HEK293 (cell line): Measurements from ENCODE around the gene A1CF.

Experiments used
- CTCF ChIA-PET: fragments of 350-600 bp; formaldehyde crosslinking; extraction: SDS; loops from one replicate; lab custom pipeline; 2021; ENCODE audit warnings: antibody characterized with exemption; lab: Yijun Ruan, JAX
- POLR2A ChIA-PET: fragments of 300-600 bp; formaldehyde crosslinking; extraction: SDS; loops from one replicate; lab custom pipeline; 2020; ENCODE audit warnings: antibody characterized with exemption, inconsistent platforms; lab: Yijun Ruan, JAX
- H3K27ac ChIP-seq: fragments of 200-500 bp; sonication (Bioruptor generic); 2 replicates; pipeline ENCODE4 v1.5.1; 2014; ENCODE audit warnings: low read depth, low read length, control low read depth, inconsistent platforms; ENCODE audit errors: extremely low read depth
- H3K36me3 ChIP-seq, 2 experiments: fragments of 200-500 bp in 1 of 2; sonication (Bioruptor generic) in 1 of 2; 1 replicate in 1 of 2; 2 replicates in 1 of 2; pipeline ENCODE4 v1.5.1; 2014 to 2017; ENCODE audit warnings: inconsistent platforms in 2 of 2, low read length in 2 of 2; ENCODE audit not compliant: control insufficient read depth in 2 of 2, insufficient read depth in 1 of 2
- H3K4me1 ChIP-seq: fragments of 200-500 bp; sonication (Bioruptor generic); 2 replicates; pipeline ENCODE4 v1.5.1; 2014; ENCODE audit warnings: mild to moderate bottlenecking, low read length, inconsistent platforms; ENCODE audit not compliant: control insufficient read depth, insufficient read depth
- H3K4me3 ChIP-seq: 2 replicates; pipeline ENCODE4 v1.5.1; 2011; ENCODE audit warnings: low read depth, mild to moderate bottlenecking, control low read depth, low read length, moderate library complexity
- H3K9me3 ChIP-seq: fragments of 200-500 bp; sonication (Bioruptor generic); 2 replicates; pipeline ENCODE4 v1.5.1; 2014; ENCODE audit warnings: low read depth, low read length, inconsistent platforms; ENCODE audit not compliant: control insufficient read depth, insufficient read depth
- GFI1B ChIP-seq: fragments of 450-650 bp; formaldehyde crosslinking; IDR thresholded peaks from 2 replicates; pipeline ENCODE4 v1.5.1; 2016; ENCODE audit warnings: missing biosample characterization, missing genetic modification characterization
- KLF1 ChIP-seq: fragments of 450-650 bp; formaldehyde crosslinking; IDR thresholded peaks from 2 replicates; pipeline ENCODE4 v1.5.1; 2016; ENCODE audit warnings: missing biosample characterization, missing genetic modification characterization
- KLF8 ChIP-seq: fragments of 450-650 bp; formaldehyde crosslinking; IDR thresholded peaks from 2 replicates; pipeline ENCODE4 v1.5.1; 2016; ENCODE audit warnings: missing biosample characterization, missing genetic modification characterization
- REPIN1 ChIP-seq: fragments of 450-650 bp; formaldehyde crosslinking; IDR thresholded peaks from 2 replicates; pipeline ENCODE4 v1.5.1; 2017; ENCODE audit warnings: missing biosample characterization, missing genetic modification characterization, low read depth
- ZFP3 ChIP-seq: fragments of 450-650 bp; formaldehyde crosslinking; IDR thresholded peaks from 2 replicates; pipeline ENCODE4 v1.5.1; 2016; ENCODE audit warnings: low read depth, missing biosample characterization, missing genetic modification characterization
- ZNF223 ChIP-seq: fragments of 450-650 bp; formaldehyde crosslinking; IDR thresholded peaks from 2 replicates; pipeline ENCODE4 v1.5.1; 2016; ENCODE audit warnings: missing biosample characterization, missing genetic modification characterization
- ZNF335 ChIP-seq: fragments of 450-650 bp; formaldehyde crosslinking; conservative IDR thresholded peaks from 2 replicates; pipeline ENCODE4 v1.5.1; 2016; ENCODE audit warnings: missing biosample characterization, missing genetic modification characterization
- ZNF350 ChIP-seq: fragments of 450-650 bp; formaldehyde crosslinking; IDR thresholded peaks from 2 replicates; pipeline ENCODE4 v1.5.0; 2017; ENCODE audit warnings: missing biosample characterization, mild to moderate bottlenecking, missing genetic modification characterization
- ZNF521 ChIP-seq: fragments of 450-650 bp; formaldehyde crosslinking; IDR thresholded peaks from 2 replicates; pipeline ENCODE4 v1.5.1; 2017; ENCODE audit warnings: missing biosample characterization, mild to moderate bottlenecking, missing genetic modification characterization
- ZNF555 ChIP-seq: fragments of 450-650 bp; formaldehyde crosslinking; conservative IDR thresholded peaks from 2 replicates; pipeline ENCODE4 v1.5.1; 2017; ENCODE audit warnings: missing biosample characterization, mild to moderate bottlenecking, missing genetic modification characterization, inconsistent platforms
- ZNF571 ChIP-seq: fragments of 450-650 bp; formaldehyde crosslinking; IDR thresholded peaks from 2 replicates; pipeline ENCODE4 v1.5.0; 2017; ENCODE audit warnings: missing biosample characterization, missing genetic modification characterization
- ZNF596 ChIP-seq: fragments of 450-650 bp; IDR thresholded peaks from 2 replicates; pipeline ENCODE4 v1.5.0; 2018; ENCODE audit warnings: missing biosample characterization, mild to moderate bottlenecking, missing genetic modification characterization, moderate library complexity
- ZNF600 ChIP-seq: fragments of 450-650 bp; formaldehyde crosslinking; IDR thresholded peaks from 2 replicates; pipeline ENCODE4 v1.5.1; 2016; ENCODE audit warnings: missing biosample characterization, missing genetic modification characterization
- ZNF654 ChIP-seq: fragments of 450-650 bp; formaldehyde crosslinking; IDR thresholded peaks from 2 replicates; pipeline ENCODE4 v1.5.1; 2016; ENCODE audit warnings: low read depth, missing biosample characterization, missing genetic modification characterization
- ZNF660 ChIP-seq: fragments of 450-650 bp; IDR thresholded peaks from 2 replicates; pipeline ENCODE4 v1.5.1; 2018; ENCODE audit warnings: missing biosample characterization, mild to moderate bottlenecking, missing genetic modification characterization
- ZNF776 ChIP-seq: fragments of 450-650 bp; formaldehyde crosslinking; IDR thresholded peaks from 2 replicates; pipeline ENCODE4 v1.5.0; 2017; ENCODE audit warnings: missing biosample characterization, missing genetic modification characterization, borderline replicate concordance
- ZNF830 ChIP-seq: fragments of 450-650 bp; IDR thresholded peaks from 2 replicates; pipeline ENCODE4 v1.5.0; 2018; ENCODE audit warnings: missing biosample characterization, missing genetic modification characterization, low read depth, mild to moderate bottlenecking, moderate library complexity
- TF ChIP-seq, protein P1 (sequence below): fragments of 450-650 bp; formaldehyde crosslinking; IDR thresholded peaks from 2 replicates; pipeline ENCODE4 v1.5.1; 2016; ENCODE audit warnings: missing biosample characterization, missing genetic modification characterization
- TF ChIP-seq, protein P2 (sequence below): fragments of 450-650 bp; formaldehyde crosslinking; IDR thresholded peaks from 2 replicates; pipeline ENCODE4 v1.5.1; 2016; ENCODE audit warnings: missing biosample characterization, missing genetic modification characterization
- TF ChIP-seq, protein P3 (sequence below): fragments of 450-650 bp; formaldehyde crosslinking; IDR thresholded peaks from 2 replicates; pipeline ENCODE4 v1.5.1; 2016; ENCODE audit warnings: missing biosample characterization, missing genetic modification characterization

A1CF gene

DNA sequence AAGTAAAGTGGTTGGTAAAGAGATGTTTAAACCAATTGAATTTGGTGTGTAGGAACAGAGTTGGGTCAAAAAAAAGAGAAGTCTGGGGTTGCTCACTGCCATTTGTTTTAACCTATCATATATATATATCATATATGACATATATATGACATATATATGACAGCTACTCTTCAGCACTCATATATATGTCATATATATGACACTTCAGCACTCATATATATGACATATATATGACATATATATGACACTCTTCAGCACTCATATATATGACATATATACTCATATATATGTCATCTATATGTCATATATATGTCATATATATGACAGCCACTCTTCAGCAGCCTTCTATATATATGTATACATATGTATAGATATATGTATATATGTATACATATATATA, 8.9 kb upstream of the A1CF start (continued):
- TF ChIP-seq ZNF776 (tag by site-specific recombination) = no peak

DNA sequence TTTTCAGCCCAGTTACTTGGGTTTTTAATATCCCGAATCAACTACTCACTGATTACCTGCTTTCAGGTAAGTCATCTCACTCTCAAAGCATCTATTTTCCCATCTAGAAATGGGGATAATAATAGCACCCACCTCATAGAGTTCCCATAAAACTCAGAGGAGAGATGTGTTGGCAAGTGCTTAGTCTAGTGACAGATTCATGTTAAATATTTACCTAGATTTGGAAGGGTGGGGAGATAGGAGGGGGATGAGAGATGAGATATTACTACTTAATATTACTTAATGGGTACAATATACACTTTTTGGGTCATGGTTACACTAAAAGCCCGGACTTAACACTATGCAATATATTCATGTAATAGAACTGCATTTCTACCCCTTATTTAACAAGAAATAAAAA, 7.0 kb upstream of the A1CF start:
- CTCF ChIA-PET = interaction anchor here (1.8 kb wide), 1 partner anchor 103 kb away, joined by 6 read pairs; no protein-coding TSS in a partner anchor
- H3K9me3 ChIP-seq = no peaks in the 10 kb centered on the region
- no peaks in the 10 kb centered on the region for H3K36me3 ChIP-seq
- TF ChIP-seq KLF8 (tag by site-specific recombination) (no peak), ZNF571 (tag by site-specific recombination) (no peak), ZNF830 (no peak), GFI1B (tag by site-specific recombination) (no peak), ZNF350 (no peak), ZNF555 (tag by site-specific recombination) (no peak), ZNF600 (tag by site-specific recombination) (no peak), ZNF596 (no peak), ZFP3 (tag by site-specific recombination) (no peak), ZNF654 (no peak), REPIN1 (tag by site-specific recombination) (no peak), ZNF335 (tag by site-specific recombination) (no peak), KLF1 (tag by site-specific recombination) (no peak), ZNF521 (tag by site-specific recombination) (no peak), ZNF660 (tag by site-specific recombination) (no peak)
- TF ChIP-seq, protein P1, sequence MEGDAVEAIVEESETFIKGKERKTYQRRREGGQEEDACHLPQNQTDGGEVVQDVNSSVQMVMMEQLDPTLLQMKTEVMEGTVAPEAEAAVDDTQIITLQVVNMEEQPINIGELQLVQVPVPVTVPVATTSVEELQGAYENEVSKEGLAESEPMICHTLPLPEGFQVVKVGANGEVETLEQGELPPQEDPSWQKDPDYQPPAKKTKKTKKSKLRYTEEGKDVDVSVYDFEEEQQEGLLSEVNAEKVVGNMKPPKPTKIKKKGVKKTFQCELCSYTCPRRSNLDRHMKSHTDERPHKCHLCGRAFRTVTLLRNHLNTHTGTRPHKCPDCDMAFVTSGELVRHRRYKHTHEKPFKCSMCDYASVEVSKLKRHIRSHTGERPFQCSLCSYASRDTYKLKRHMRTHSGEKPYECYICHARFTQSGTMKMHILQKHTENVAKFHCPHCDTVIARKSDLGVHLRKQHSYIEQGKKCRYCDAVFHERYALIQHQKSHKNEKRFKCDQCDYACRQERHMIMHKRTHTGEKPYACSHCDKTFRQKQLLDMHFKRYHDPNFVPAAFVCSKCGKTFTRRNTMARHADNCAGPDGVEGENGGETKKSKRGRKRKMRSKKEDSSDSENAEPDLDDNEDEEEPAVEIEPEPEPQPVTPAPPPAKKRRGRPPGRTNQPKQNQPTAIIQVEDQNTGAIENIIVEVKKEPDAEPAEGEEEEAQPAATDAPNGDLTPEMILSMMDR (tag by site-specific recombination) = no peak
- TF ChIP-seq, protein P2, sequence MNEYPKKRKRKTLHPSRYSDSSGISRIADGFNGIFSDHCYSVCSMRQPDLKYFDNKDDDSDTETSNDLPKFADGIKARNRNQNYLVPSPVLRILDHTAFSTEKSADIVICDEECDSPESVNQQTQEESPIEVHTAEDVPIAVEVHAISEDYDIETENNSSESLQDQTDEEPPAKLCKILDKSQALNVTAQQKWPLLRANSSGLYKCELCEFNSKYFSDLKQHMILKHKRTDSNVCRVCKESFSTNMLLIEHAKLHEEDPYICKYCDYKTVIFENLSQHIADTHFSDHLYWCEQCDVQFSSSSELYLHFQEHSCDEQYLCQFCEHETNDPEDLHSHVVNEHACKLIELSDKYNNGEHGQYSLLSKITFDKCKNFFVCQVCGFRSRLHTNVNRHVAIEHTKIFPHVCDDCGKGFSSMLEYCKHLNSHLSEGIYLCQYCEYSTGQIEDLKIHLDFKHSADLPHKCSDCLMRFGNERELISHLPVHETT (tag by site-specific recombination) = no peak
- TF ChIP-seq, protein P3, sequence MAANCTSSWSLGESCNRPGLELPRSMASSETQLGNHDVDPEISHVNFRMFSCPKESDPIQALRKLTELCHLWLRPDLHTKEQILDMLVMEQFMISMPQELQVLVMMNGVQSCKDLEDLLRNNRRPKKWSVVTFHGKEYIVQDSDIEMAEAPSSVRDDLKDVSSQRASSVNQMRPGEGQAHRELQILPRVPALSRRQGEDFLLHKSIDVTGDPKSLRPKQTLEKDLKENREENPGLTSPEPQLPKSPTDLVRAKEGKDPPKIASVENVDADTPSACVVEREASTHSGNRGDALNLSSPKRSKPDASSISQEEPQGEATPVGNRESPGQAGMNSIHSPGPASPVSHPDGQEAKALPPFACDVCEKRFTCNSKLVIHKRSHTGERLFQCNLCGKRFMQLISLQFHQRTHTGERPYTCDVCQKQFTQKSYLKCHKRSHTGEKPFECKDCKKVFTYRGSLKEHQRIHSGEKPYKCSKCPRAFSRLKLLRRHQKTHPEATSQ (tag by site-specific recombination) = no peak
- TF ChIP-seq, all 188 proteins: peak for 0
- POLR2A ChIA-PET = no interaction called here
- H3K4me1 ChIP-seq = no peaks in the 10 kb centered on the region
- no peak overlapping the region for H3K27ac ChIP-seq
- H3K4me3 ChIP-seq = no peak overlapping the region

DNA sequence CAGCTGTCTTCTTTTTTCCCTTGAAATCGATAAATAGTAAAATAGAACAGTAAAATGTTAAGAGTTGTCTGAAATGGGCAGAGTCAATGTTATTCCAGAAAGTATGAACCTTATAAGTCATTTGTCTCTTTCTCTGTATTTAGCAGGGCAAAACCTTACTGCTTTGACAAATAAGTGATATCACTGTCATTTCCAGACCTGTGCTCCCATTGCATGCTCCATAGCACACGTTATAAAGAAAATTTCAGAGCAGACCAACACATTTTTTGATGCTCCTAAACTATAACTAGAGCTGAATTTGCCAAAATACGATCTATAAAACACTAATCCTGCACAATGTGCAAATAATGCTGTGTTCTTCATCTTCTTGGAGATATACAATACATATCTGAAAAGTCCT, 1.1 kb downstream of the A1CF start:
- TF ChIP-seq ZNF223 = no peak
- ChIA-PET POLR2A (no interaction called here), CTCF (interaction anchor here (0.7 kb wide), 1 partner anchor 27 kb away, joined by 3 read pairs; no protein-coding TSS in a partner anchor)
- Histone ChIP-seq H3K4me3 (no peak overlapping the region), H3K4me1 (peaks cover 3% of the 10 kb centered on the region; the same call in 1 of the 2 replicates), H3K27ac (no peak overlapping the region), H3K36me3 (no peaks in the 10 kb centered on the region), H3K9me3 (no peaks in the 10 kb centered on the region)
